GM10847 (cell line): Measurements from ENCODE around the gene HOXC10.

ENCODE experiments used
- POLR2A ChIP-seq: IDR thresholded peaks from 2 replicates; pipeline ENCODE4 v1.6.1; 2011; ENCODE audit not compliant: insufficient read length; ENCODE audit errors: extremely low read depth

The HOXC10 gene

GRCh38 chr12:53968214-53969127 is 16.5 kb upstream of the HOXC10 start:
- no peak for TF ChIP-seq POLR2A

- no peak for TF ChIP-seq POLR2A
These were observed 15.2 kb upstream of the HOXC10 start for GRCh38 chr12:53969588-53970259.

DNA sequence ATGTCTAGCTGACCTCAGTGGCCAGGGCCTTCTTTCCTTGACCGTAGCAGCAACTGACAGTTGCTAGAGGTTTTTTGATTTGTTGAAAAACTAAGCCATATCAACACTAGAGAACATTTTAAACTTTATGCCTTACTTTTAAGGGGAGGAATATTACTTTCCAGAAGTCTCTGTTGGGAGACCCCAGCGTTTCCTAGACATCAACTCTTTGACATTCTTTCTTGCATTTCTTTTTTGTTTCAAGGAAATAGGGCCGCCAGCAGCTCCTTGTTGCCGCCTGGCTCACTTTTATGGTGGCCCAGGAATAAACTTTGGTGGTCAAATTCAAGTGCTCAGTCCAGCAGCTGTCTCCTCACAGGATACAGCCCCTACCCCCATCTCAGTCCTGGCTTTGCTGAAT is 14.5 kb upstream of the HOXC10 start:
- TF ChIP-seq POLR2A, result no peak

- TF ChIP-seq POLR2A, result no peak
These were observed 13.8 kb upstream of the HOXC10 start for GRCh38 chr12:53971129-53971528.

DNA sequence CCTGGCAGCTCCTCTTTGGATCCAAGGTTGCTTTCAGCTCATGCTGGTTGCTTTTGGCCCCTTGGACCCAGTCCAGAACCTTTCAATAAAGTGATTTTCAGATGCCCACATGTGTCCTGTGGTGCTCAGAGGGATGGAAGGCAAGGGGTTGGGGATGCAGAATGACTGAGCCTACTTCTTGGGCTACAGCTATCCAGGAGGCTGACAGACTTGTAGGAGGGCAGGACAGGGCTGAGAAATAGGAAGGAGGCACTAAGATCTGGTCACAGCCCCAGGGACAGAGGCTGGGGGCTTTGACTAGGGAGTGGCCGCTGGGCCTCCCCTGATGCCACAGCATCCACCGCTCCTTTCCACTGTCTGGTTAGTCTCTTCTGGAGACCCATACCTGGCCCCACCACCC is 13.3 kb upstream of the HOXC10 start:
- no peak for TF ChIP-seq POLR2A

- no peak for TF ChIP-seq POLR2A
These were observed 12.7 kb upstream of the HOXC10 start for GRCh38 chr12:53972152-53972702.

- TF ChIP-seq POLR2A, result no peak
These were observed 12.2 kb upstream of the HOXC10 start, which contains the start of gene HOXC11 for GRCh38 chr12:53972722-53973235. TSS of gene HOXC11 (plus strand) at chr12:53973126. CDS start at chr12:53973242, 116 bp downstream.

GRCh38 chr12:53973236-53974042 is 11.5 kb upstream of the HOXC10 start:
- no peak for TF ChIP-seq POLR2A

DNA sequence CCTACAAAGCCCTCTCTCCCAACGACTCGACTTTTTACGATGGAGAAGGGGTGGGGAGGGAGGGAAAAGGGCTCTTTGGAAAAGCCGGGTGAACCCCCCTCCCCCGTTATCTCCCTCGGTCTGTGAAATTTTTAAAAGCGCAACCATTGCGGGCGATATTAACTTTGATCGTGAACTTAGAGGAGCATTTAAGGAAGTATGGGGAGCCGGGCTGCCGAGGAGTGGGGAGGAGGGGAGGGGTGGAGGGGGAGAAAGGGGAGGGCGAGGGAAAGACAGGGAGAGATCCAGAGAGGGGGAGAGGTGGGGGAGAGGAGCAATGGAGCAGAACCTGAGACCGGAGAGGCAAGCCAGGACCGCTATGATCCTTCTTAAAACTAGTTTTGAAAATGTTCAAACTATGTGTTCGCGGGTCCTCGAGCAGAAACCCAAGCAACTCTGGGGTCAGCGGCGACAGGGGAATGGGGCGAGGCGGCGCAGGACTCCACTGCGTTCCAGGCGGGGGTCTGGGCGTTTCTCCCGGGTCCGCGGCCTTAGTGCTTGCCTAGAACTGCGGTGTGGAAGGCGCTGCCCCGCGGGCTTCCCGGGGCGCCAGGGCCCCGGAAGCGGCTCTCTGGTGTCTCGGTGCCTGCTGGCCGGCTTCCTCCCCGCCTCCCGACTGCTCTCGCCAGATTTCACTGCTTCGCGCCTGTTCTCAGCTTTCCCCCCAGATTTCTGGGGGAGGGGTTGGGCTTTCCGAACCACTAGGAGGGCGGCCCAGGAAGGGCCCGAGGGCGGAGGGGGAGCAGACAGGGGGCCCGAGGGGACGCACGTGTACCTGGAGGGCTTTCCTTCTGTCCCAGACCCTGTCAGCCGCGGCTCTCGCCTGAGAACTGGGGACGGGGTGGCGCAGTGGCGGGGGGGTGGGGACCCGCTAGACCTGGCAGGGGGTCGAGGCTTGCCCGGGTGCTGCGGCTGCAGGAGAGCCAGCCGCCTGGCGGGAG is 10.6 kb upstream of the HOXC10 start, which contains the start of gene HOTAIR:
TSS of gene HOTAIR (minus strand) at position 871 of the 980 bp plus-strand sequence.
- TF ChIP-seq POLR2A, result no peak

- no peak for TF ChIP-seq POLR2A
These were observed 9.9 kb upstream of the HOXC10 start for GRCh38 chr12:53975064-53975471.

GRCh38 chr12:53975479-53976152 is 9.3 kb upstream of the HOXC10 start:
- TF ChIP-seq POLR2A, result no peak

- no peak for TF ChIP-seq POLR2A
These were observed 8.6 kb upstream of the HOXC10 start for GRCh38 chr12:53976172-53976822.
